GM21576 (cell line): ENCODE measurements around the gene SMG6.

ENCODE experiments used
- ATAC-seq: cut with Tn5 transposase; IDR thresholded peaks from one replicate; pipeline ENCODE4 v1.9.1; 2021; ENCODE audit warnings: mild to moderate bottlenecking, moderate library complexity; ENCODE audit not compliant: unreplicated experiment

The SMG6 gene

DNA sequence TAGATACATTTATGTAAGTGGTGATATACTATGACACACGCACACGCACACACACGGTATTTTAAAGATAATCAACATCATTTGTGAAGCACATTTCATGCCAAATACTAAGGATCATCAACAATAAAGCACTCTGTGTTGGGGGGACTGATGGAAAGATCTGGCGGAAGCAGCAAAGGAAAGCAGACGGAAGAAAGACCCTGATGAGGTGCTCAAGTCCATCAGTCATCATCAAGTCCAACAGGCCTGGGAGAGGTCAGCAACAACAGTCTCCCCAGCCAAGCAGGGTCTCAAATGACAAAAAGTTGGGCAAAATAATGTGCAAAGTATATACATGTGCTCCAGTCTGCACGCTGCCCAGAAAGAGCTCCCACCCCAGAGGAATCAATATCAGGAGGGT, 193.1 kb downstream of the SMG6 start:
- no peak for ATAC-seq

DNA sequence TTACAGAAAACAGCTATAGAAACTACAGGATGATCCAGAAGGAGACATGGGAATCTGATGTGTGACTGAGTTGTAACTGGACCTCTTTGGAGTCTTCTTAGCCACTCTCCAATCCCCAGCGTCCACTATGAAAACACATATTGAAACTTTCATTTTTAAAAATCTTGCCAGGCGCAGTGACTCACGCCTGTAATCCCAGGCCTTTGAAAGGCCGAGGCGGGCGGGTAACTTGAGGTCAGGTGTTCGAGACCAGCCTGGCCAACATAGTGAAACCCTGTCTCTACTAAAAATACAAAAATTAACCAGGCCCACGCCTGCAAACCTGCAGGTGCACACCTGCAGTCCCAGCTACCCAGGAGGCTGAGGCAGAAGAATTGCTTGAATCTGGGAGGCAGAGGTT, 195.4 kb downstream of the SMG6 start:
- no peak for ATAC-seq

DNA sequence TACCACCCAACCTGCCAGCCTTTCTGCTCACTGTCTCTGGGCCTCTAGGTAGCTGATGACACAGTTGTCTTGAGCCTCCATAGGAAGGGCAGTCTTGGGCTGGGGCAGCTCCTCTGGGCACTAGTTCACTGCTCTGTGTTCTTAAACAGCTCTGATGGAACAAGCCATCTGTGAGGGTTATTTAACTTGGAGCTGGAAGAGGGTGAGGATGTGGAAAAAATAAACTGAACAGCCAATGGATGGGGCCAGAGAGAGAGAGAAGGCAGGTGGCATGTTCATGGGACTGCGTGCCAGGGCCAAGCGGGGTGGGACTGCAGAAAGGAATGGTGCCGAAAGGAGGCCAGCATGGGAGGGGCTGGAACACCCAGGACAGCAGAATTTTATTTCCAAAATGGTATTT, 196.1 kb downstream of the SMG6 start:
- no peak for ATAC-seq

DNA sequence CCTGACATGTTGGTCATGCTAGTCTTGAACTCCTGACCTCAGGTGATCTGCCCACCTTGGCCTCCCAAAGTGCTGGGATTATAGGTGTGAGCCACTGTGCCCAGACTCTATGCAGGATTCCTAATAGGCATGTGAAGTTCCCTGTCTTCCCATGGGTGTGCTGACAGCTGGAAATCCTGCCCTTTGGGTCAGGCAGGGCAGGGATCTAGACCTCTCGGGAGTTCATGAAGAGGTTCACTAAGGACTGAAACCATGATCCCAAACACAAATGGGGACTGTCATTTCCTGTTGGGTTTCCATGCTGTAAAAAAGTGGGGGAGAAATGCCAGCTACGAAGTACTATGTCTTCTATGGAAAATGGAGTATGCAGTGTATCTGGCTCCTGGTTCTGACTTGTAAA, 196.5 kb downstream of the SMG6 start:
- ATAC-seq = no peak

DNA sequence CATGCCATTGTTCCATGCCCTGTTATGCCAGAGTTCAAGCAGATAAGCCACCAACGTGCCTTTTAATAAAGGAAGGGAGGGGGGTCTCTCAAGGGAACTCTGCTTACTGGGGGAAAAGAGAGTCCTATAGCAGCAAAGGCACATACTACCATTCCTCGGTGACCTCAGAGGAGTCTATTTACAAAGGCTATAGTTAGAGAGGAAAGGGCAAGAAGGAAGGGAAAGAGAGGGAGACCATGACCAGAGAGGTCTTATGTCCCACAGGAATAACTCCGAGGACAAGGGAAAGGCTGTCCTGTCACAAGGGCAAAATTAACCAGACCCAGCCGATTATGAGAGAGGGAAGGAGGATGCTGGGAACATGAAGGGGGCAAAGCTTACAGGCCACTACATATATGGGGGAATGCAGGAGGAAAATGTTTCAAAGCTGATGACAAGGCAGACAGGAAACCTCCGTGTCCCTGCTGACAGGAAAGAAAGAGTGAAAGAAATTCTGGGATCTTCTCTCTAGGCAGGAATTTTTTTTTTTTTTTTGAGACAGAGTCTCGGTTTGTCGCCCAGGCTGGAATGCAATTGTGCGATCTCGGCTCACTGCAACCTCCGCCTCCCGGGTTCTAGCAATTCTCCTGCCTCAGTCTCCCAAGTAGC, 197.2 kb downstream of the SMG6 start:
- no peak for ATAC-seq

DNA sequence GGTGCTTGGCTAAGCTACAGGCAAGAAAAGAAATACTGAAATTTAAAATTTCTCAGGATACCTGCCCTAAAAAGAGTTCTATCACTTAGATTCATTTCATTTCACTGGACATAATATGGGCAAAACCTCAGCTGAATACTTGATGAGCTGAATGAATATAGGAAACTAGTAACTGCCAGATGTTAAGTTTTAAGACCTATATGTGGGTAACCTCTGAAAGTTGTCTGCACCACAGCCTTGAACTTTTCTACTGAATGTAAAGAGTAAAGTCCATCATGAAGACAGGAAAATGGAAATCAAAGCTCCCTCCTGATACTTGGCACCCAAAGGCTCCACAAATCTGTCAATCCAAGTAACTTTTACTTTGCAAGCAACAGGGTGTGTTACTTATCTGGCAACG, 197.9 kb downstream of the SMG6 start:
- ATAC-seq = no peak

DNA sequence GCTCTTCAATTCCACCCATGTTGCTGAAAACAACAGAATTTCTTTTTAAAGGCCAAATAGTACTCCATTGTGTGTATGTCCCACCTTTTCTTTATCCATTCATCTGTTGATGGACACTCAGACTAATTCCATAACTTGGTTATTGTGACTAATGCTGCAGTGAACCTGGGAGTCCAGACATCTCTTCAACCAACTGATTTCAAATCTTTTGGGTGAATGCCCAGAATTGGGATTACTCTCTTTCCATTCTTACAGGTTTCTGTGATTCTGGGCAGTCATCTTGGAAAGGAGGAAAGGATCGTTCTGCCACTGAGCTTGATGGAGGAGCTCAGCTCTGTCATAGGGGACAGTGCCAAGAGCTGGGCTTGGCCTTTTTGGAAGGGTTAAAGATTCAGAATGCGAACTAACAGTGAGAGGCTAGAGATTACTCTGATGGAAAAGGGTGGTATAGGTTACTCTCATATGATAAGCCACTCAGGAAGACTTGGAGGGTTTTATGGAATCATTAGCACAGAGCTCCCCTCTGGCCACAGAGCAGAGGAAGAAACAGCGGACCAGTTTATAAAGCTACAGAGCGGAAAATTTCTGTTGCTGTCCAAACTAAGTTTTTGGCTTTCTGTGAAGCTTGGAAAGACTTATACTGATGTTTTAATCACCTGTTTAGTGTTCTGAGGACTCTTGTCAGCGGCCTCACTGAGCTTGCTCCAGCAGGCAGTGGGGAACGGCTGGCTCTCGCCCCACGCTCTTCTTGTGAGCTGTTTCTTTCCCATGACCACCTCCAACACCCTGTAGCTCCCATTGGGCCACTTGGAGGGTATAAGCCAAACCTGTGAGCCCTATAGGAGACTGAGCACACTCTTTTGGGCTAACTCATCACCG, 200.4 kb downstream of the SMG6 start:
- ATAC-seq = no peak

DNA sequence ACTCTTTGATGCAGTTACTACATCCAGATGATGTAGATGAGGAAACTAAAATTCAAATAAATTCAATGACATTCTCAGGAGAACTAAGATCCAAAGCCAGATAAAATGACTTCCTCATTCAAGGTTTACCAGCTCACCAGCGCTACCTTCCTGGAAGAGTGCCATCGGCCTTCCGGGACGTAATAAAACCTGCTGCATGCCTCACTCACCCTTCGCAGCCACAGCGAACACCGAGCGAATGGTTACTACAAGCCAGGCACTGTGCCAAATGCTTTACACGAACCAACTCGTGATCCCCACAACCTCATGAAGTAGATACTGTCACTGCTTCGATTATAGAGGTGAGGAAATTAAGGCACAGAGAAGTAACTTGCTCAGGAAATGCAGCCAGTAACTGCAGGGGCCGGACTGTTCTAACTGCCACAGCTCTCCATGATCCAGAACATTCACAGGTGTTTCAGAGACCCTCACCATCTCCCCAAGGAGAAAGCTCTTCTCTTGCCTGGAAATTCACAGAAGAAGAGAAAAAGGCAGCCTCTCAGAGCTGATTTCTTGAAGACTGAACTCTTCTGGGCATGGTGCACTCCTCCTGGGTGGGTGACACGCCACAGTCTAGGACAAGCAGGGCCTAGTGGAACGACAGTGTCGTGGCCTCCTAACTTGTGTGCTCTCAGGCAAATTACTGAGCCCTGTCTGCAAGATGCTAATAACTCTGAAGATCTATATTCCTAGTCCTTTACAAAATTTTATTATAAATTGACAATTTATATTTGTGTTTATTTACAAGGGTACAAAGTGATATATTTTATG, 201.9 kb downstream of the SMG6 start:
- ATAC-seq = no peak

DNA sequence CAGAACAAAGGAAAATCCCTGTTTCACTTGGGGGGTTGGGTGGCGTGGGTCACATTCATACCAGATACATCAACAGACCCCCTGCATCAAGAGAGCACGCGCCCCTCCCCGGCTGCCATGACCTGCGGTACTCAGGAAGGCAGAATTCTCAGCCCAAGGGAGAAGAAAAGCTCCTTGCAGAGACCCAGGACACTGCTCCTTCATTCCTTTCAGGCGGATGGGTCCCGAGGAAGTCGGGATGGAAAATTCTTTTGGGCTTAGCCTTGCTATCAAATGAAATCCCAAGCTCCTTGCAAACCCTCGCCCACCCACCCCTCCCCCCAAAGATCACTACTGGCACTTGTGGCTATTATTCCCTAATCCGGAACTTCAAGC, 208.1 kb downstream of the SMG6 start:
- ATAC-seq = no peak

DNA sequence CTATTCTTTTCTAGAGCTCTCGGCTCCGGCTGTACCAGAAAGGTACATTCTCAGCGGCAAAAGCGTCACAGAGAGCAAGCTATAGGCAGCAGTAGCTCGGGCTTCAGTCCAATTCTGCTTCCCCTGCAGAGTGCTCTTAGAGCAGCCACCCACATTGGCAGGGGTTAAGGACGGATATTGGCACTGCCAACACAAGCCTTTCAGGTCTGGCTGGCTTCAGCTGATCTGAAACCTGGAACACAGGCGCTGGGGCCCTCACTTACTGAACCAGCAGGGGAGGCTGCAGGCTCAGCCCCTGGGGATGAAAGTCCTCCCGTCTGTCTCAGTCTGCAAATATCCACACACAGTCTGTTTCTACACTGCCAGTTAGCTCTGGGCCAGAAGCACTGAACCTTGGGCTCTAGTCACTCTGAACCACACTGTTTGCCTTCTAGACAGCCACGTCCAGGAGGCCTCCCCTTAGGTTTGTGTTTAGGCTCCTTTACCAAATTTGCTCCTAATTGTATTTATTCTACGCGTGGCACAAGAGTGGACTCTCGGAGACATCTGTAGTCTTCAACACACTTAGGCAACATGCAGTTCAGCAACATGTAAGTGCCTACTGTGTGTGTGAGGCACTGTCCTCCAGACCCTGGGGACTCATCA, 208.6 kb downstream of the SMG6 start:
- ATAC-seq = no peak

DNA sequence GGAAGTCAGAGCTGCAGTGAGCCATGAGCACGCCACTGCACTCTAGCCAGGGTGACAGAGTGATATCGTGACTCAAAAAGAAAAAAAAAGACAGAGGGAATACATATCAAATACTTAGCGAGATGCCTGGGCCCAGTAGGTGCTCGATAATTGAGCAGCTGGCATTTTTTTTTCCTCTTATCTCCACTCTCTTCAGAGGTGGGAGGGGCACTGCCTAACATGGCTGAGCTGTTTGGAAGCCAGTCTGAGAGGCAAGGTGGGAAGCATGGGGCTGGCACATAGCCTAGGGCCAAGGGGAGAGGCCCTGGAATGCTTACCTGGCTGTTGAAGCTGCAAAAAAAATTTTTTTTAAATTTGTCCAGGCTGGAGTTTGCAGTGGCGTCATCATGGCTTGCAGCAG, 210.2 kb downstream of the SMG6 start:
- no peak for ATAC-seq

DNA sequence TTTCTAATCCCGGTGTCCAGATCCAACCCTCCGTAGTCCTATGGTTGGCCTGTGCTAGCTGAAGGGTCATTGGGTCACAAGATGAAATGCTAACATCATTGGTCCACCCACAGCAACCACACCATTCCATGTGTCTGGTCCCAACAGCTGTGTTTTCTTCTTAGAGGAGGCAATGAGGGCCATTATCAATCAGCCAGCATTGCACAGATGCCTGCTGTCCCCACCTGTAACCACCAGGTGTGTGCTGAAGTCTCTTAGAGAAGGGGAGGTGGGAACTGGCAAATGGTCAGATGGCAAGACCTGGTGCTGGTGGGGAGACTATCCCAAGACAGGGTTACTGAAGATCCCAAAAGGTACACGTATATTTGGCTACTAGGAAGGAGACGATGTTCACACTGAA, 211.3 kb downstream of the SMG6 start:
- ATAC-seq = no peak

DNA sequence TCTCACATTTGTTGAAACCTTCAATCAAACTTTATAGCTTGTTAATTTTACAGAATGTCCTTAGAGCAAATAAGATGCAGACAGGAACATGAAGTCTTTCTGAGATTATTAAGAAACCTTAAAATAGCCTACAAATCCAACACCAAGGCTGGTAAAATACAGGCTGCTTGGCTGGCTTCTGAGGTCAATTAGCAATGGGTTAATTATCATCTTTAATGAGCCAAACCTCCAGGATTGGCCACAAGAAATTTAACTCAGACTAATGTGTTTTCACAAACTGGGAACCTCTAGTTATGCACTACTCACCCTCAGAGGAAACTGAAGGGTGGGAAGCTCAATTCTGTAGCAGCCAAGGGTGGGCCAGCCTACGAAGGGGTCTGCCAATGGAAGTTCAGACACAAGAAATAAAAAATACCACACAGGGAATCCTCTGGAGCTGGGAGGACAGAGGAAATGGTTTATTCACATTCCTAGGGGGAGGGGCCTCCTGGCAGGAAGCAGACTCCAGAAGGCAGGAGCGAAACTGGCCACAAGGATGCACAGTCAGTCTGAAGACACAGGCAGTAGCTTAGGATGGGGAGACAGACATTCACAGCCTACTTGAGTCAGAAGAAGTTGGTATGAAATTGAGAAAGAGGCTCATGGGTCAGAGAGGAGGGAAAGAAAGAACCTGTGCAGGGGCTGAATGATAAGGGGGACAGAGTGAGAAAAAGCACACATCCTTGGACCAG, 212.6 kb downstream of the SMG6 start:
- no peak for ATAC-seq

DNA sequence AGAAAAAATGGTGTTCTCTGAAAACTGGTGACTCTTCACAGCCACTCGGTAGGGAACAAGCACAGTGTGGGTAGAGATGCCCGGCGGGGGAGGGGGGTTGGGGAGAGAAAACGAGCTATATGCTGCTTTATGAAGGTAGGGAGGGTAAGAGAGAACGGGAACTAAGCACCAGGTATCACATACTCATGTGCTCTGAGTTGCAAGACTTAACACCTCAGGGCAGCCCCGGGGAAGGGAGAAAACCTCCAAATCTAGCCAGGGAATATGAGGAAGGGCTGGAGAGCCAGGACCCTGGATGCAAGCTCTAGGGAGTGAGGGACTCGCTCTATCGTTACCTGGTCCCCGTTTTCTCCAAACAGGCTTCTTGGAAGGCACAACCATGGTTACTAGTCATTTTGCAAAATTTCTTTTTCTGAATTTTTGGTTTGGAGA, 213.4 kb downstream of the SMG6 start:
- no peak for ATAC-seq

DNA sequence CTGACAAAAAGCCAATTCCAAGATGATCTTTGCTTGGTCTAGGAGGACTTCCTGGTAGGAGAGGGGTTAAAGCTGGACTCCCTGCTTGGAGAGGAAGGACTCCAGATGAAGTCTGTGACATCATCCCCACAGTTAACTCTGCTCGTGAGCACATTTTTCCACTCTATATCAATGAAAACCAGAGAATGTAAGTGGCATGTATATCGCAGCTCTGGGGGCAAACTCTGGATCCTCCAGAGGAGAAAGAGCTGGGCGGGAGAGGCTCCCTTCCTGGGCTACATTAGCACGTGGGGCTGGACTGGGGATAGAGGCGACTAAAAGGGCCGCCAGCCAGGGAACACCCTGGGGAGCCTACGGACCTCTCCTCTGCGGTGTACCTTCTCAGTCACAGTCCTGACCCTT, 214.6 kb downstream of the SMG6 start:
- ATAC-seq = peak; percentile 10

DNA sequence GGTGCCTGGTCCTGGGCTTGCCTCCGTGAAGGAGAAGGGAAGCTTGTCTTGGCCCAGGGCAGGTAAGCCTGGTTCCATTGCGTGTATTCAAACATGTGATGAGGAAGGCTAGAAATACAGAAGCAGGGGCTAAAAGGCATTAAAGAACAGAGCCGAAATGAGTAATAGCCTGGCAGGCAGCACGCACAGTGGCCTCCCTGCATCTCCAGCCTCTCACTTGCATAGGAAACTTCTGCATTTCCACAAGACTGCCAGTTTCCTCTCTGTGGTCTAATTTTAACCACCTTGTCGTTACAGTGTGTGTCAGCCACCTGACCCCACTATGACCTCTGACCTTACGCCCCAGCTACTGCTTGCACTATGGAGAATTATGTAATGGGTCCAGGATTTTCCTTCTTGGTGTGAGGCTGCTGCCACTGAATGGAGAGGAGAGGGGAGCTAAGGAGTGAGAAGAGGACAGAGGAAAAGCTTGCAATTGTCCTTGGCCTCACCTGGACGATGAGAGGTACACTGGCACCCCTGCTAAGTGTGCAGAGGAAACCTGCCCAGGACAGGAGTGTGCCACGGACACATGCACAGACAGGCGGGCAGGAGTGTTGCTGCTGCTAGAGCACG, 215.9 kb downstream of the SMG6 start:
- ATAC-seq = peak; percentile 38

DNA sequence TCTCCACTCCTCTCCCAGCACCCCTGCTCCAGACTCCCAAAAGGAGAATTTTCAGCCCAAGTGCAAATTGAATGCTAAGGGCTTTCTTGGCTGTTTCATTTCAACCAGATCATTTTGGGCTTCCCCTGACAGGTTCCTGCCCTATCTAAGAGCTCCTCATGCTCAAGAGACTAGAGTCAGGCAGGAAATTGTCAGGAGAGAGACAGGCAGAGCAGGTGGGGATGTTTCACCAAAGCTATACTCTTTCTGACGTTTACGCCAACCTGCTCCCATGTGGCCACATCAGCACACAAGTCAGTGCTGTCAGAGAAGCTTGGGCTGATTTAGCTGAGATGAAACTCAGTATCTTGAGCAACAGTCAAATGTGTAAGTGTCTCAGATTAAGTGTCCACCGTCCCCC, 217.3 kb downstream of the SMG6 start:
- no peak for ATAC-seq

DNA sequence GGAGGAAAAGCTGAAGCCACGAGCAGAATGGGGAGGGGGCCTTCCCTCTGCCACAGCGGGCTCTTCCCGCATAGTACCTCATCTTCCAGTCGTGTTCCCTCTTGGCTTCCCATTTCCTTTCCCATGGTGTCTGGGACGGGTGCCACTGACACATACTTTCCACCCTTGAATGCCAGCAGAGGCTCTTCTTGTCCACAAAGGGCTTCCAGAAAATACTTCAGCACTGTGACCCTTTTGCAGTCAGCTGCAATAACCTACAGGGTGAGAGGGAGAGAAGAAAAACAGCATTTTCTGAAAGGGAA, 218.0 kb downstream of the SMG6 start:
- ATAC-seq = no peak

DNA sequence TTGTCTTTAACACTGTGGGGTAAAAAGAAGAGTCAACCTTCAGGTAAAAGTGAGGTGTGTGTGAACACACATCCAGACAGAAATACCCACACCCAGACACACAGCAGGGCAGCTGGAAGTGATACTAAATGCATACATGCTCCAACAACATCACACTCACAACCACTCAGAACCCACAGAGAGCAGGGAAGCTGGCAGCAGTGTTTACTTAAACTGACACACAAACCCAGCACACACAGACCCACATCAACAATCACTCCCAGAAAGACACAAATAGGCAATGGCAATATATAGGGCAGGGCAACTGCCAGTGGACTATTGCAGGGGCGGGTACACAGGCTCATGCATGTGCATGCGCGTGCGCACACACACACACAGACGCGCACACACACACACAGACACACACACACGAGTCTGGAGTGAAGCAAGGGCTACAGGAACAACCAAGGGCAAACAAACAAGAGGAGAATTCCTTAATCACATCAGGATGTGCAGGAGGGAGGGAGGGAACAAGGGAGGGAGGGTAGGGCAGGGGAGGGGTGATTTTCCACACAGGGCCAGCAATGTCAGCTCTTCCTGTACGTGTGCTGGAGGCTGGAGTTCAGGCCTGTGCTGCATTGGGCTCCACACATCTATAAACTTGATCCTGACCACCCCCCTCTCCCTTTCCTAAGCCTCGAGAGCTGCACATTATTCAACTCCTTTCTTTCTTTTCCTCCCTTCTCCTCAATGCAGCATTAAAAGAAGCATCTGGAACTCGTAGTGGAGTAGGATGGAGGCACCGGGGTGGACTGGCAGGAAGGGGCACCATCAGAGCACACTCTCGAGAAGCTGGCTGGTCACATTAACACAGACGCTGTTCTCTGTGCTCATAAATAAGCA, 218.6 kb downstream of the SMG6 start:
- no peak for ATAC-seq
